Stromal cell of bone marrow (primary cell): Measurements from ENCODE around the gene CNTFR.
A peak's percentile ranks its signal among the peaks of the same experiment; 100 is the strongest.
"Not testable (repeated sequence)": the region's sequence is repeated elsewhere in the genome, so short reads cannot be mapped to it uniquely, and the experiment has no call there.

Source experiments
- DNase-seq: peaks from one replicate; pipeline ENCODE4 v3.0.0-alpha.2; 2012; ENCODE audit warnings: low read depth

Gene CNTFR, protein sequence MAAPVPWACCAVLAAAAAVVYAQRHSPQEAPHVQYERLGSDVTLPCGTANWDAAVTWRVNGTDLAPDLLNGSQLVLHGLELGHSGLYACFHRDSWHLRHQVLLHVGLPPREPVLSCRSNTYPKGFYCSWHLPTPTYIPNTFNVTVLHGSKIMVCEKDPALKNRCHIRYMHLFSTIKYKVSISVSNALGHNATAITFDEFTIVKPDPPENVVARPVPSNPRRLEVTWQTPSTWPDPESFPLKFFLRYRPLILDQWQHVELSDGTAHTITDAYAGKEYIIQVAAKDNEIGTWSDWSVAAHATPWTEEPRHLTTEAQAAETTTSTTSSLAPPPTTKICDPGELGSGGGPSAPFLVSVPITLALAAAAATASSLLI

DNA sequence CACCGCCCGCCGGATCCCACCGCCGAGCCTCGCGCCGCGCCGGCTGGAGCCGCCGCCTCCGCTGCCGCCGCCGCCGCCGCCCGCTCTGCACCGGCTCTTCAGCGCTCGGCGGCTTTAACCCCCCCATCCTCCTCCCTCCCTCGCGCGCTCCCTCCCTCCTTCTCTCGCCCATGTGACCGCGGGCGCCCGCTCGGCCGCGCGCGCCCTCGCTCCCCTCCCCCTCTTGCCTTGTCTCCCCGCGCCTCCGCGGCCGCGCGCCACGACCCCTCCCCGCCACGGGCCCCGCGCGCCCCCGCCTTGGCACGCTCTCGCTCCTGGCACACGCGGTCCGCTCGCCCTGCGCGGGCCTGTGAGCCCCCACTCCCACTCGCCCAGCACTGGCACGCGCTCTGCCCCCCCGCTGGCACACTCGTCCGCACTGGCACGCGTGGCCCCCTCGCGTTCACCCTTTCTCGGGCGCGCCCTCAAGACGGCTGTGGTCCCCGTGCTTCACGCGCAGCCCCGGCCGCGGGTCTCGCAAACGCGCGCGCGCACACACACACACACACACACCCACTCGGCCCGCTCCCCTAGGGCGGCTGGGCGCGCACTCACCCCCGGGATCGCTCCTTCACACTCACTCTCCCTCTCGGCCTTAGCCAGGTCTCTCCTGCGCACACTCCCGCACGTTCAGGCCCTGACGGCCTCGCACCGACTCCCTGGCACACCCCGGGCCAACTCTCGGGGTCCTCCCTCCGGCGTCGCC, at the start of gene CNTFR:
TSS of gene CNTFR (minus strand) at position 89 of the 745 bp plus-strand sequence. CDS start 20,743 bp downstream, outside the sequence.
- no peak for DNase-seq

DNA sequence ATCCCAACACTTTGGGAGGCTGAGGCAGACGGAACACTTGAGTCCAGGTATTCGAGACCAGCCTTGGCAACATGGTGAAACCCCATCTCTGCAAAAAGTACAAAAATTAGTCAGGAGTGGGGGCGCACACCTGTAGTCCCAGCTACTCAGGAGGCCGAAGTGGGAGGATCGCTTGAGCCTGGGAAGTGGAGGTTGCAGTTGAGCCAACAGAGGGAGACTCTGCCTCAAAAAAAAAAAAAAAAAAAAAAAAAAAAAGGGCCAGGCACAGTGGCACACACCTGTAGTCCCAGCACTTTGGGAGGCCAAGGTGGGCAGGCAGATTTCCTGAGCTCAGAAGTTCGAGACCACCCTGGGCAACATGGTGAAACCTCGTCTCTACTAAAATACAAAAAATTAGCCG, 49.8 kb upstream of the CNTFR start:
- DNase-seq = not testable (repeated sequence)

DNA sequence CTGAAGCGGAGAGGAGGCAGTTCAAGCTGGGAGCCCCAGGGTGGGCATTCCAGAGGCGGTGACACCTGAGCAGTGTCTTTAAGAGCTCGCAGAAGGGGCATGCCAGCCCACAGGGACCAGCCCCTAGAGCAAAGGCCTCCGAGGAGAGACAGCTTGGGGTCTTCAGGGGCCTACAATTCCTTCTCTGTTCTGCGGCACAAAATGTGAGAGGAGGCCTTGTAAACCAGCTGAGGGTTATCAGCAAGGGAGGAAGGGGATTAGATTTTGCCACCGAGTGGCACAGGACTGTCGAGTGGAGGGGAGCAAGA, 48.6 kb upstream of the CNTFR start:
- DNase-seq = no peak

DNA sequence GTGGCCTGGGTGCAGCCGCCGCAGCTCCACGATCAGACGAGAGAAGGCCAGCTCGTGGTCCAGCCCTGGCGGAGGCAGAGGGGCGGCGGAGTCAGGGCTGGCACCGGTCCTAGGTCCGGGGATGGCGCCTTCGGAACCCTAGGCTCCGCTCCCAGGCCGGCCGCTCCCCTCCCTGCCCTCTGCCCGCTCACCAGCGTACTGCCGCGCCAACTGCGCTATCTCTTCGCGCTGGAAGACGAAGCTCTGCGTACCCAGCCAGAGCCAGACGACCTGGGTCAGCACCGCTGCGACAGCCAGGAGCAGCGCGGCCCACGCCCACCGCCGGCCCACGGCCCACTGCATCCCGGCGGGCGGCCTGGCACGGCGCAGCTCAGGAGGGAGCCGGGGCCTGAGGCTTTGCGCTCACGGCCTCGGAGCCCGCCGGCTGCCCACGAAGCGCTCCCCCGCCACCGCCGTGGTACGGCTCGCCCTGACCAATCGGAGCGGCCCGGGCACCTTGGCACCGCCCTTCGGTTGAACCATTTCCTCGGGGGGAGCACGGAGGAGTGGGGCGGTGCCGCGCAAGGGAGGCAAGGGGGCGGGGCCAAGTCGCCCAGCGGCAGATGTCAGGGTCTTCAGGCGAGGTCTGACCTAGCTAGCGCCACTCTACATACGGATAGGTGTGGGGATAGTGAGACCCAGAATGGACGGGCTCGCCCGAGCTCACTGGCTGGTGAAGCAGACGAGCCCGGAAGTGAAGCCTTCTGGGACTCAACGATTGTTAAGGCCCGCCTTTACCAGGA, 48.0 kb upstream of the CNTFR start, which contains the start of gene SIGMAR1:
TSS of gene SIGMAR1 (minus strand) at position 432 of the 782 bp plus-strand sequence. CDS start at position 342, 90 bp downstream.
- peak; percentile 89 for DNase-seq

DNA sequence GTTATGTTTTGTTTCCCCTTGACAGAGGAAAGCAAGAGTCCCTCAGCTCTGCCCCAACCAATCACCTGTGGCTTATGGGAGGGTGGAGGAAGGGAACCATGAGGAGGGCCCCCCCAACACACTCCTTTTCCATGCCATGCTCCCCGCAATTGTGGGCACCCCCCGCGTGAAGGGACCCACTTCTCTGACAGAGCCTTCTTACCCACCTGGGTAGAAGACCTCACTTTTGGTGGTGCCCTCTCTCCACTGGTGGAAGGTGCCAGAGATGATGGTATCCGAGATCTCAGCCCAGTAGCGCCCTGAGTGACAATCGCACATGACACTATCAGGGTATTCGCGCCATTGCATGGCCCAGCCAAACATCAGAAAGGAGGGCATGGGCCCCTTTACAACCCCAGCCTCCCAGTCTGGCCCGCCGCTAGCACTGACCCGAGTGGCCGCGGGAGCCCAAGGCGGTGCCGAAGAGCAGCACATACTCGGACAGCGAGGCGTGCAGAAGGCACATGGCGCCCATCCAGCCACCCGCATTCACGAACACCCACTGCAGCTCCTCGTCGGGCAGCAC, 47.3 kb upstream of the CNTFR start:
- no peak for DNase-seq

DNA sequence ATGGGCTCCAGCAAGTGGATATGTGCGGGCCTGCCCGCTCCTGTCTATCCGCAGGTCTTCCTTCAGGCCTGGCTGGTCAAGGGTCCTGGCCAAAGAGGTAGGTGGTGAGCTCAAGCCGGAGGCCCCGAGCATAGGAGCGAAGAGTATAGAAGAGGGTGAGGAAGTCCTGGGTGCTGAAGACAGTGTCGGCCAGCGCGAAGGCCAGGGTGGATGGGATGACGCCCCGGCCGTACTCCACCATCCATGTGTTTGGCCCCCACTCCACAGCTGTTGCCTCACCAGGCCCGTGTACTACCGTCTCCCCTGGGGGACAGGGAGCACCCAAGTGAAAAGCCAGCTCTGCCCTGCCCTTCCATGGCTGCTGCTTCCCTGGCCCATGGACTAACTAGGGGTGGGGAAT, 46.0 kb upstream of the CNTFR start:
- no peak for DNase-seq

DNA sequence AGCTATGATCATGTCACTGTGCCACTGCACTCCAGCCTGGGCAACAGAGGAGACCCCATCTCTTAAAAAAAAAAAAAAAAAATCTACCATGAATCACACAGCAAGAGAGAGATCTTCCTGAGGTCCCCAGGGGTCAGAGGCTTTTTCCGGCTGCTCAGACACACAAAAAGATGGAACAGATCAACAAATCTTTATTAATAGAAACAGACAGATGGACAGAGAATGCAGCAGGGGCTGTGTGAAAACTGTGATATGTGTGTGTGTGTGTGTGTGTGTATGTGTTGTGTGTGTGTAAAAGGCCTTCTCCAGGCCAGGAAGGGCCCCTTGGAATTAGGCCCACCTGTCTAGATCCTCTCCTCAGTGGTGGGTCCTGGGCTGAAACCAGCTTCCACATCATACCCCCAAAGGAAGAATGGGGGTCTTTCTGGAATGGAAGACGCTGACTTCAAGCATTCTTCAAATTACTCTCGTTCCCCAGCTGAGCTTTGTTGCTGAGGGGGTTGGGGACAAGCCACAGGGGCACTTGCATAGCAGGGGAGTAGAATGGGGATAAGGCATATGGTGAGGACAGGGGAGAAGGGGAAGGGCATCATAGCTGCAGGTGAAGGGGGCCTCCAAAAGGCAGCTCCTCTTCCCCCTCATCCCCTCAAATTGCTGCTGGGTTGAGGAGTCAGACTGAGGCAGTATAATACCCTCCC, 45.2 kb upstream of the CNTFR start:
- no peak for DNase-seq

DNA sequence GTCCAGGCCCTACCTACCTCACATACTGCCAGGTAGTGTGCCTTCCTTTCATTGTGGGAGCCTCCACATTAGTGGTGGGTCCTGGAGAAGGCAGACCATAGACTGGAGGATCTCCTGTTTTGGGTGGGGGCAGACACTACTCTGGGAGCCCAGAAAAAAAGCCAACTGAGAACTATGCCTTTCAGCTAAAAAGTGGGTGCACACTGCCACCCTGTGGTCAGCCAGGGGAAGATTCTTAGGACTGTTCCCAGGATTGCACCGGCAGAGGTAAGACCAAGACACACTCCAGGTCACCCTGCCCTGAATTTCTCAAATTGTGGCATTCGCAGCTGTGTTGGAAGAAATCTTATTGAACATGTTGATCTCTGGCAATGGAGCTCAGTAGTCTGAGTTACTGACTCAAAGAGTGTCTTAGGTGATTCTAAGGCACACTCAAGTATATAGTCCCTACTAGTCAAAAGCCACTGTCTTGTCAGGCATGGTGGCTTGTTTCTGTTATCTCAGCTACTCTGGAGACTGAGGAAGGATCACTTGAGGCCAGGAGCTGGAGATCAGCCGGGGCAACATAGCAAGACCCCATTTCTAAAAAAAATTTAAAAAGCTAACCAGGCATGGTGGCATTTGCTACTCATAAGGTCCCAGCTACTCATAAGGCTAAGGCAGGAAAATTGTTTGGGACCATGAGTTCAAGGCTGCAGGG, 44.5 kb upstream of the CNTFR start:
- DNase-seq = no peak

DNA sequence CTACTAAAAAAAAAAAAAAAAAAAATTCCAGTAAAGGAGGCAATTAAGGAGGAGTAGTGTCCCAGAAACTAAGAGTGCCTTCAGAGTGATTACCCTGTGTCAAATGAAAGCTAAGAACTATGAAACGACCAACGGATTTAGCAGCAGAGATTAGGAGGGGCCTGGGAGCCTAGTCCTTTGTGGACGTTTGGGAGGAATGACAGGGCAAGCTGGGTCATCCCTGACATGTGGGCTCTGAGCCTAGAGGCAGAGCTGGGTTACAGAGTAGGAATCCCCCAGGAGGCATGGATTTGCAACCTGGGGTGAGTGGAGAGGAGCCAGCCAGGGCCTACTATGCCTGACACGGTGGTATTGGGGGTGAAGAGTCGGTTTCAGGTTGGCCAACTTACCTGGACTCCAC, 43.6 kb upstream of the CNTFR start:
- no peak for DNase-seq

DNA sequence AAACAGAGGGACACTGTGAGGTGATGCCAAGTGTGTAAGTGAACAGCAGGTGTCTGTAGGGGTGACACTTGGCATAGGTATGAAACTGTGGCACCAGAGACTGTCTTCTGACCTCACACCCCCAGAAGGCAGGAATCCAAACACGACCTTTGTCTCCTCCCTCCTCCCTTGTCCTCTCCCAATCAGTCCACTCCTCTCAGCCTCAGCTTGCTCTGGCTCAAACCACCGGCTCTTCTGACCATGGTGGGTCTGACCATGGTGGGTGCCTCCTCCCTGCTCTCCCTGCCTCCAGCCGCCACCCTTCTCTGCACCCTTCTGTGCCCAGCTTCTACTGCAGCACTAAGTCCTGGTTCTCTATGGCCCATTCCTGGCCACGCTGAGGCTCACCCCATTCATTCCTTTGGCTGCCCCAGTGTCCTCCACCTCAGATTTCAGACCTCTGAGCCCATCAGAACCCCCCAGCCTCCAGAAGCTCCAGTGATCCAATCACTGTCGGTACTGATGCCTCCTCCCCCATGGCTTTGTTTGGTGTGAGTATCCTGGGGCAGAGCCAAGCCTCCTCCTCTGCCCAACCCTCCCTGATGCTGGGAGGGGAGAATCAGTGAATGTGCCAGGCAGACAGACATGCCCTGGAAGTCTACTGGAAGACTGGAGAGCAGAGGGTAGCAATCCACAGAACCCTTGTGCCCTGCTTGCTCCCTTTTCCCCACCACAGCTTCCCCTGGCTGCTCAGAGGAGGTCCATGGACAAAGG, 41.1 kb upstream of the CNTFR start:
- DNase-seq = no peak

DNA sequence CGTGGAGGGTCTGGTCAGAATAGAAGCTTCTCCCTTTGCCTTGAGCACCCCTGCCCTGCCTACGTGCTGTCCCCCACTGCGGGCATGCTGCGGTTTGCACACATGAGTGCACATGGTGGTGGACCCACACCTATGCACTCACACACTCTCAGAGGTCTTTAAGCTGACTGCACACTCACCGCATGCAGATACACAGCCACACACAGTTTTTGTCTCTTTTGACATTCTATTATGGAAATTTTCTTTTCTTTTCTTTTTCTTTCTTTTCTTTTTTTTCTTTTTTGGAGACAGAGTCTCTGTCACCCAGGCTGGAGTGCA, 39.9 kb upstream of the CNTFR start:
- DNase-seq = no peak

DNA sequence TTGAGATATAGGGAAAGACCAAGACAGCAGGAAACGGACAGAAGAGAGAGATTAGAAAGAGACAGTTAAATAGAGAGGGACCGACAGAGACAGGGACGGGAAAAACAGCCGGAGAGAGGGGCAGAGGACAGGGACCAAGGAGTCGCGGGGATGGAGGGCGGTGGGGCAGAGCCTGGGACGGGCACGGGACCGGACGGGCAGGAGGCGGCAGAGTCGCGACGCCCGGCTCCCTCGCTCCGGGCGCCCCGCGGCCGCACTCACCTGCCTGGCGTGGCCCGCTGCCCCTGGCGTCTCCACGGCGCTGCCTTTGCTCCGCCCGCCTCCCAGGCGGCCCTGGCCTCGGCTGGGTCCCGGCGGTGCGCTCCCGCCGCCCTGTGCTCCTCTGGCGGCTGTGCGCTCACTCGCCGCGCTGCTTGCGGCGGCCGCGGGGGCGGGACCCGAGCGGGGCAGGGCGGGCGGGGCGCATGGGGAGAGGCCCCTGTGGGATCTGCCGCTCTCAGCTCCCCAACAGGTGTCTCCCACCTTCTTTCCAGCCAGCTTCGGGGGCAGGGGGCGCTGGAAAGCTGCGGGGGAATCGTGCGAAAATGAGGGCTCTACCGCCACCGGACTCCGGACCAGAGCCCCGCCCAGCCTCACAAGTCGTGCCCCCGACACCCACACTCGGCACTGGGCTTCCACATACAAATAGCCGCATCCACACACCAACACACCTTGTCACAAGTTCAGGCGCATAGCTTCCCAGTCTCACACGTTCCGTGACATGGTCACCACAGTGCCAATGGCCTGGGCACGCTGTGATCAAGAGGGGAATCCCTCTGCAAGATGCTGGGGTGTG, 39.3 kb upstream of the CNTFR start, which contains the start of gene ARID3C:
TSS of gene ARID3C (minus strand) at position 411 of the 835 bp plus-strand sequence. CDS start 1,052 bp downstream, outside the sequence.
- DNase-seq = no peak

DNA sequence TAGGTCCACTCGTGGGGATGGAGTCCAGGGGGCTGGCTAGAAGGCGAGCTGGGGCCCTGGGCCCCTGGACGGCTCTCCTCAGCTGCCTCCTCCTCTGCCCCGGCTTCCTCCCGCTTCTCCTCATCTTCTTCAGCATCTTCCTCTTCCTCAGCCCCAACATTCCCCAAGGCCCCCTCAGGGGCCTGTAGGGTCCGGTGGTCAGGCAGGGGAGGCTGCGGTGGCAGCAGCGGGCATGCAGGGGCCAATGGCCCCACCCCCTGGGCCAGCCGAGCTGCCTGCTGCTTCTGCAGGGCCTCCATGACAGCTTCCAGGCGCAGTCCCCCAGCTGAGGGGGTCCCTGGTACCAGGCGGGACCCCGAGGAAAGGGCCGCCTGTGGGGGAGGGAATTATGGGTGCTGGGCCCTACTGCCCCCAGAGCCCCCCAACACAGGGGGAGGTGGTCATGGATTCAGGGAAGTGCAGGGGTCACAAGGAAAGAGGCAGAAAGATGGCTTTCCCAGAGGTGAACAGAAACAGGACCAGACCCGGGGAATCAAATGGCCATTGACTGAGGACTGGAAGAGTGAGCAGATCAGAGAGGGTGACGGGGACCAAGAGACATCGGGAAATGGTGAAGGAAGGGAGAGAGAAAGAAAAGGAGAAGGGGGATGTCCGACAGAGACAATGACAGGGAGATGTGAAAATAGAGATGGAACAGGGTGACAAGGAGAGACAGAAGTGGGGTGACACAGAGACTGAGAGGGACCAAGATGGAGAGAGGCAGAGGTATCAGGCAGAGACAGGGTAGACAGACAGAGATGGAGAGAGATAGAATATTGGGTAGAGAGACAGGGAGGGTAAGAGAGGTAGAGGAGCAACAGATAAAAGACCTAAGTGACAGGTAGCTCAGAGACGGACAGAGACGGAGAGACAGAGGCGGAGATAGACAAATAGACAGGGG, 38.5 kb upstream of the CNTFR start:
- DNase-seq = no peak

DNA sequence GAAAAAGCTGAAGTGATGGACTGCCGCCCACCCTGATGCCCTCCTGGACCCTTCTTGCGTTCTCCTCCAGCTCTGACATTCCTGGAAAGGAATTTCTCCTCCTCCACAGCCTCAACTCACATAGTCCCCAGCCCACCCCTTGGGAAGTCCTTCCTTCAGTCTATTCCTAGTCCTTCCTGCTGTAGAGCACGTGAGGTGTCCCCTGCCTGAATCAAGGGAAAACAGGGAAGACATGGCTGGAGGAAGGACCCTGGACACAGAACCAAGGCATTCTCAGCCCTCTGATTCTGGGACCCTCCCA, 35.6 kb upstream of the CNTFR start:
- DNase-seq = no peak

DNA sequence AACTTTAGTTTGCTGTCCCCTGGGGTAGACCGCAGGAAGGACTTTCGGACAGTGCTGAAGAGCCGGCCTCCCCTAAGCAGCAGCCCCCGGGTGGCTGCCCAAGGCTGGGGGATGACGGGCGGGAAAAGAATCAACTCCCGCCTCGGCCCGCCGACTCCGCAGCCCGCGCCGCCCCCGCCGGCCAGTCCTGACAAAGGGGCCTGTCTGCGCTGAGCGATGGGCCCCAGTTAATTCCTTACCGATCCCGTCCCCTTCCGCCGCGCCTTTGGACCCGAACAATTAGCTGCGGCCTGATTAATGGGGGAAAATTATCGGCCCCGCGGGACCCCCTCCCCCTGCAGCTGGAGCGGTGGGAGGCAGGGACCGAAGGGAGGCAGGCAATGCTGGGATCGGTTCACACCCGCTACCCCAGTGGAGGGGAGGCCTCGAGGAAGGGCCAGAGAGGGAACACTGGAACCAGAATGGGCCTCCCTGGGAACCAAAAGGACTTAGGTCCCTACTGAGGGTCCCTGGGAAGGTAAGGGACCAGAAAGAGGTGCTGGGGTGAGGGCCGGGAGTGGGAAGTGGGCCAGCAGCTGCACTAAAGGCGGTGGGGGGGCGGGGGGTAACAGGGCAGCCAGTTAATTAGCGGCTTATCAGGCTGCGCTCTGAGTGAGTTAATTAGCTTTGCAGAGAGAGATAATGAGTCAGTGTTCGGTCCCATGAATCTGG, 35.1 kb upstream of the CNTFR start:
- DNase-seq = no peak

DNA sequence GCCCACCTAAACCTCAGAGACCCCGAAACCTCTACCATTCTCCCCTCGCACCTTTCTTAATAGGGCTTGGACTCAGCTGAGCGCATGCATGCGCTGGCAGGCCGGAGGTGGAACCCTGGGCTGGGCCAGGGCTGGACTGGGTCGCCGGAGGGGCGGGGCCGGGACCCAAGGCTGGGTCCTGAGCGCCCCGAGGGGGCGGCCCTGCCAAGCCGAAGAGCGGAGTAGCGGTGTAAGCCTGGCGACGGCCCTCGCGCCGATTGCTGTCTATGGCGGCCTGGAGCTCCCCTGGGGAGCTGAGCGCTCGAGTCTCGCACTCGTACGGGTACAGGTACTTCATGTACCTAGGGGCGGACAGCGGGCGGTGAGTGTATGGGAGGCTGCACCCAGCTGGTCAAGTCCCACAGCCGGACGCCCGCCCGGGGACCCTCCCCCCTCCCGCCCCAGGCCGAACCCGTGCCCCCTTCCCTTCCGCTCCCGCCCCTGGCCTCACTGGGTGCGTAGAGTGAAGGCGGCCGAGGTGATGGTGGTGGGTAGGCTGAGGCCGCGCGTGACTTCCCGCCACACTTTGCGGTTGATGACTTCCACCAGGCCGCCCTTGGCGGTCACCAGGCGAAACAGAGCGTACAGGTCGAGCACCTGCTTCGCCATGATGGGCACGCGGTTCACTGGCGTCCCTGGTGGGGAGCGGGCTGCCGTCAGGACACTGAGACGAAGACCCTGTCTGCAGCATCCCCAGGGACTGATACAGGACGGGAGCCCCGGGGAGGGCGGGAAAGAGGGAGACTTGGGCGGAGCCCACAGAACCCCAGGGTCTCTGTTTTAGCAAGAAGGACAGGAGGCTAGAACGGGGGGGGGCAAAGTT, 34.1 kb upstream of the CNTFR start:
- DNase-seq = no peak
